Retina (tissue), 1 donor: ENCODE data around the gene ZNF74.

Source experiments
- DNase-seq: peaks from one replicate; pipeline ENCODE4 v3.0.0-alpha.2; 2016

ZNF74 gene

DNA sequence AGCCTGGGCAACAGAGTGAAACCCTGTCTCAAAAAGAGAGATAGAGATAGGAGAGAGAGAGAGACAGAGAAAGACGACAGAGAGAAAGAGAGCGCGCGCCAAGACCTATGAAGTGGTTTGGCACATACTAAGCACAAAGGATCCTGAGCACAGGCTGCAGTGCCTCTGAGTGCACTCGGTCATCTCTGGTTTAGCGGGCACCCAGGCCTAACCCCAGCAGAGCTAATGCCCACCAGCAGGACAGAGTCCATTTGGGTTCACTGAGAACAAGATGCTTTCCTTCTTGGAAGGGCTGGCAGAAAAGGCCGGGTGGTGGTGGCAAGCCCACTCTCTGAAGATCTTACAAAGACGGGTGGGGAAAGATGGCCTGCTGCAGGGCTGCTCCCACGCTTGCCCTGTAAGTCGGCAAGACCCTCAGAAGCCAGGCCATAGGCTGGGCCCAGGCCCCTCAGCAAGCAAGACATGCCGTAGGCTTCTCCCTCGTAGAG lies 40.4 kb downstream of the ZNF74 start:
- DNase-seq = peak; percentile 1

DNA sequence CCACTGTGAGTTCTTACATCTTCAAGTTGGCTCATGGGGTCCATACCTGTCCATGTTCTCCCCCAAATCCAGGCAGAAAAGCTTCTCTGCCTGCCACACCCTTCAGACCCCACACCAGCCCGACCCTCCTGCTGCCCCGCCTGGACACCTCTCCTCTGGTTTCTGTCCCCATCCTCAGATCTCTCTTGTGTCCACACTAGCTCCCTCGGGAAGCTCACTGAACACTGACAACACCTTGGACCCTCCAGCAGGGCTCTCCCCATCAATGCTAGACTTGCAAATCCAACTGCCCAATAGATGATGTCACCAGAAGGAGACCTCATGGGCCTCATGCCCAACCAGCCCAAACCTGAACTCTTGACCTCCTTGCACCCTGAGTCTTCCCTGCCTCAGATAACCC lies 40.8 kb downstream of the ZNF74 start:
- peak; percentile 0 for DNase-seq

DNA sequence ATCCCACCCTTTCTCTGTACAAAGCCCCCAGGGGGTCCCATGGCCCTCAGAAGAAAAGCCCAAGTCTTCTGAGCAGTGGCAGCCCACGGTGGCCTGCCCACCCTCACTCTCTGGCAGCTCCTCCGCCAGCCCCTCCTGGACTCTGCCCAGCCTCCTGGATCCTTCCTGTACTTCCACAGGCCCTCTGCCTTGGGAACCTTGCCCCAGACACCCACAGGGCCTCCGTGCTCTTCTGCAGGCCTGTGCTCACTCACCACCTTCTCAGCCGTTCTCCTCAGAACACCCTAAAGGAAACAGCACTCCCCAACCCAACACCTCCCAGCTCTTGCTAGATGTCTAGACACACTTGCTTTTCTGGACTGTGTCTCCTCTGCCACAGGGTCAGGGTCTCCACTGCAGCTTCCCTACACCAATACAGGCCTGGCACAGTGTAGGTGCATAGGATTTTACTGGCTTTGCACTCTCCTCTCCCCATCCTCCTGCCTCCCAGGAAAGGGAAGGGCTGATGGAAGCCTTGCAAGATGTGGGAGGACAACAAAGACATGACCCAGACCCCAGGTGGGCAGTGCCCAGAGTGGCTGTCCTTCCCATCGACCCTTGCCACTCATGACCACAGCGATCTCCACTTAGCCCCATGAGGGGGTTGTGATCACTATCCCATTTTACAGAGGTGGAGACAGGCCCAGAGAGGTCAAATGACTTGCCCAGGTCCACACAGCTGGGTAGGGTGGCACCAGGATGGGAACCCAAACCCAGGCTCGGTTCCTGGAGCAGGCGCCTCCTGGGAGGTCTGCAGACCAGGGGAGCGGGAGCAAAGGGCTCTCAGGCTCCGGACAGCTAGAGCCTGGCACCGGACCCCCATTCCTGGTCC lies 41.7 kb downstream of the ZNF74 start:
- DNase-seq = no peak

DNA sequence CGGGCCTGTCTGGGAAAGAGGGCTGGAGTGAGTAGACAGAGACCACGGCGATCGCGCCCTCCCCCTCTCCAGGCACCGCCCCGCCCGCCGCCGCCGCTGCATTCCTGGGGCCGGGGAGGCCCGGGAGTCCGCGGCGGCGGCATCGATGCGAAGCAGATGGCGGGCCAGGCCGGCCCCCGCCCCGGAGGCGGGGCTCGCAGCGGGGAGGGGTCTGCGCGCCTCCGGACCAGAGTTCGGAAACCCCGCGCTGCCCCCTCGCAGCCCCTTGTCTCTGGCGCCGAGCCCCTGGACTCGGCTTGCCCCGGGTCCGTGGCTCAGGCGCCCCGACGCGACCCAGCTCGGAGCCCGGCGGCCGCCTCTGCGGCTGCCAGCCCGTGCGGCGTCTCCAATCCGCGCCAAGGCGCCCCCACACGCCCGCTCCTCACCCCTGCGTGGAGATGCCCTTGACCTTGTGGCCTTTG lies 42.4 kb downstream of the ZNF74 start:
- peak; percentile 63 for DNase-seq

DNA sequence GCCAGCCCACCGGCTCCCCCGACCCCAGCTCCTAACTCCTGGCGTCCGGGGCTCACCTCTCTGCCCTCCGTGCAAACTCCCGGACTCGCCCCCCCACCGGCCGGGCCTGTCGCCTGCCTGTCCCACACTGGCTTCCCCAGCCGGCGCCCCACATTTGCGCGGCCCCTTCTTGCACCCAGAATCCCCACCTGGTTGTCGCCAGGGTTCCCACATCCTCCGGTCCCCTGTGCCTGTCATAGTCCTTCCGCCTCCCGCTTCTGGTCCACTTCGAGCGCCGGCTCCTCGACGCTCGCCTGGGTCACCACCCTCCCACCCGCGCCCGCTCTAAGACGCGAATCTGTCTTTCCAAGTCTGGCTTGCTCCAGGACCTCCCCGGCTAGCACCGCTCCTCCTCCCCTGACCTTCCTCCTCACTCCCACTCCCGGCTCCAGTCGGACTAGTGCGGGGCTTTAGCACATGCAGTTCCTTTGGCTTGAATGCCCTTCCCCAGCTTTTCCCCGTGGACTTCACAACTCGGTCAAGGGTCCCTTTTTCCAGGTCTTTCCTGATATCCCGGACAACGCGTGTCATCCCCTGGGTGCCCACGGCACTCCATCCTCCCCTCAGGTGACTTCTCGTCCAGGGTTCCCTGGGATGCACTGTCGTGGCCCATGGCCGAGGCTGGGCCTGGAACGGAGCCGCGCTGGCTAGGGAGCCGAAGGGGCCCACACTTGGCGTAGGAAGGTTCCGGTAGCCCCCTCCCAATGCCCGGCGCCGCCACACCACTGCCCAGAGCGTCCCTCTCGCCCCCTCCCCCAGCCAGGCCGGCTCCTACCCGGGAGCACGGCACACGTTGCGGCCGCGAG lies 43.0 kb downstream of the ZNF74 start:
- peak; percentile 53 for DNase-seq

DNA sequence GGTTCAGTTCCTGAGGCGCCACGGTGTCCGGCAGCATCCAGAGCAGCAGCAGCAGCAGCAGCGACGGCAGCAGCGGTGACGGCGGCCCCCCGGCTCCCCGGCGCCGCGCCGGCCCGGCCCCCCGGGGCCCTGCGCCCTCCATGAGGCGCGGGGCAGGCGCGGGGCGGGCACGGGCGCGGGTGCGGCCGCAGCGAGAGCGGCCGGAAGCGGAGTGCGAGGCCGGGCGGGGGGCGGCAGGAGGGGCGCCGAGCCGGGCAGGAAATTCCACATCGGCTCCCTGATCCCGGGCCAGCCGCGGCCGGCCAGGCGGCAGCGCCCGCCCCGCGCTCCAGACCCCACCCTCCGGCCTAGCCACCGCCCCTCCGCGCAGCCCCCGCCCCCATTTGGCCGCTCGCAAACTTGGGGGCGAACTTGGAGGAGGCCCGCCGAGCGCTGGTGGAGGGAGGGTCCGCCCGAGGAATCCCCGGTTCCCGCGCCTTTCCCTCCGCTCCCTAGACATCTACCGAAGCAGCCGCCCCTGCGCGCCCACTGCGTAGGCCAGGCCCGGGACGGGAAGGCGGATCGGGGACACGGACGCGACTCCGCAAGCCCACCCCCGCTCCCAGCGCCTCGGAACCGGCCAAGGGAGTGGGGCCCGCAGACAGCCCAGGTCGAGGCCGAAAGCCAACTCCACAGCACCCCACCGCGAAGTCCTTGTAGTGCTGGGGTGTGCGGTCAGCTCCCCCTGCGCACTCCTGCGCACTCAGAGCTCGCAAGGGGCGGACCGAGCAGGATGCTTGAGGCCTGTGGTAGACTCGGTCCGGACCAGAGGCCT lies 43.9 kb downstream of the ZNF74 start, which contains the start of gene SCARF2:
Gene SCARF2 (minus strand): TSS at position 213 of the 814 bp plus-strand sequence. CDS start 71 bp downstream, at position 142.
- DNase-seq = peak; percentile 65

DNA sequence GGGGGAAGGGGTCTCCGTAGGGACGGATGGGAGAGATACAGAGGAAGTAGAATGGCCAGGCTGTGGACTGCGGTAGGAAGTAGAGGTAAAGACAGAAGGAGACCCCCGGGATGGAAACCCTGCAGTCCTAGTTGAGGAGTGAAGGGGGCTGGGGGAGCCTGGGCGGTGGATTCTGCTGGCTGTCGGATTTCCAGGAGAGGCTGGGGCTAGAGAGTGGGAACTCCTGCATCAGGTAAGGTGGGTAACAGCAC lies 44.4 kb downstream of the ZNF74 start:
- no peak for DNase-seq

DNA sequence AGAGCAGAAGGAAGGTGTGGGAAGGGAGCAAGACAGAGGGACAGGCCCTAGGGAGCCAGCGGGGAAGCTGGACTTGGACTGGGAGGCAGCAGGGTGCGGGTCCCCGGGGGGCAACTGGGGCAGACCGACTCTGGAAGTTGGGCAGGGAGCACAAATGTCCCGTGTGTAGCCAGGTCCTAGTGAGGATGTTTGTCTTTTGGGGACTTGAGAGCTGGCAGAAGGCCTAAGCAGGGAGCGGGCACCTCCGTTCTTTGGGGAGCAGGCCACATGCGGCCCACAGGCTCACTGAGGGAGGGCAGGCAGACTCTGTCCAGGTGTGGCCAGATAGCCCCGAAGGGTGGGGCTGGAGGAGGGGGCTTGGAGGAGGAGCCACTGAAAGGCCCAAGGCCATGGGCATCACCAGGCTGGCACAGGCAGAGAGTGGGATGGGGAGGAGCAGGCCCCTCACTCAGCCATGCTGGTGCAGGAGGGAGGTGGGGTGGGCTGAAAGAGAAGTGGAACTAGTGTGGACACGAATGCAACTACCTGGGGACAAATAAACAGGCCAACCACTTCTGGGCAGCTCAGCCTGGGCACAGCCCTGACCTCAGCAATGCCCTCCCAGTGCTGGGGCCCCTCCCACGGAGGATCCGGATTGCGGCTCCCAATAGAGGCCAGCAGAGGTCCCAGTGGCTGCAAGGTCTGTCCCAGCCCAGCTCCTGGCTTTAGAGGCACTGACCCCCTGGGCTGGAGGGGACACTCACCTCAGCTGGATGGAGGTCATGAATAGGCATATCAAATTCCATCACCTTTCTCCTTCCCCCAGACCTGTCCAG lies 44.9 kb downstream of the ZNF74 start:
- DNase-seq = peak; percentile 13

DNA sequence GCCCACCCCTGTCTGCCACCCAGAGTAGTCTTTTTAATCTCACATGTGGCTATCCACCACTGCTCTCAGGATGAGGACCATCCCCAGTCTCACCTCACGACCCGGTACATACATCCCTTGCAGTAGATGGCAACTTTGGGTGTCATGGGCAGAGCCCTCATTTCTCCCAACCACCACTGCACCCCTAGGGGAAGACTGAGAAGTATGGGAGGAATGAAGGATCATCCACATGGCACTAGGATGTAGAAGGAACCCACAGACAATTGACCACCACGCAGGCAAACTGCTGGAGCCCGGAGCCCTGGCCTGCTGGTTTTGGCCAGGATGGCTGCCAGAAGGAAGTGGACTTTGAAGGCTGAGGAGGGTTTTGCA lies 45.6 kb downstream of the ZNF74 start:
- peak; percentile 2 for DNase-seq

DNA sequence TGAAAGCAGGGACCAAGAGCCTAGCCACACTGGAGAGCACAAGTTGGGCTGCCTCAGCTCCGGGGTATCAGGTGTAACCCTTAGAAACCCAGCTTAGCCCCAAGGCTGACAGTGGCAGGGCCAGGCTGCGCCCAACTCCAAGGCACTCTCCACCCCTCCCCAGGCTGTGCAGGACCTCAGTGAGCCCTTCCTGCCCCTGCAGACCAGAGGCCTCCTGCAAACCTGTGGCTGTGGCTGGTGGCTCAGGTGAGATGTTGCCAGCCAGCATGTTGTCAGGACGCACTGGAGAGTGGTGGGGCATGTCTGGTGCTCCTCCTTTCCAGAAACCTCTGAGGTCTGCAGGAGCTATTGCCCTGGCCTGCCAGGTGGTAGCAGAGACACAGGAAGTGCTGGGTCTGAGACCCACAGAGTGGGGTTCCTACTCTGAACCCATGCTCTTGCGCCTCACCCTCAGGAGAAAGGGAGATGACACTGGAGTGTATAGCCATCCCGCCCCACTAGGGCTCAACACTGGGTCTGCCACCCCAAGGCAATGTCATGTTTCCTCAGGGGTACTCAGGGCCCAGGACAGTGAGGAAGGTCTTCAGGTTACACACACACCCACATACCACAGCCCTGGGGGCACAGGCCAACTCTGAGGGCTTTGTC lies 46.1 kb downstream of the ZNF74 start:
- DNase-seq = peak; percentile 1

DNA sequence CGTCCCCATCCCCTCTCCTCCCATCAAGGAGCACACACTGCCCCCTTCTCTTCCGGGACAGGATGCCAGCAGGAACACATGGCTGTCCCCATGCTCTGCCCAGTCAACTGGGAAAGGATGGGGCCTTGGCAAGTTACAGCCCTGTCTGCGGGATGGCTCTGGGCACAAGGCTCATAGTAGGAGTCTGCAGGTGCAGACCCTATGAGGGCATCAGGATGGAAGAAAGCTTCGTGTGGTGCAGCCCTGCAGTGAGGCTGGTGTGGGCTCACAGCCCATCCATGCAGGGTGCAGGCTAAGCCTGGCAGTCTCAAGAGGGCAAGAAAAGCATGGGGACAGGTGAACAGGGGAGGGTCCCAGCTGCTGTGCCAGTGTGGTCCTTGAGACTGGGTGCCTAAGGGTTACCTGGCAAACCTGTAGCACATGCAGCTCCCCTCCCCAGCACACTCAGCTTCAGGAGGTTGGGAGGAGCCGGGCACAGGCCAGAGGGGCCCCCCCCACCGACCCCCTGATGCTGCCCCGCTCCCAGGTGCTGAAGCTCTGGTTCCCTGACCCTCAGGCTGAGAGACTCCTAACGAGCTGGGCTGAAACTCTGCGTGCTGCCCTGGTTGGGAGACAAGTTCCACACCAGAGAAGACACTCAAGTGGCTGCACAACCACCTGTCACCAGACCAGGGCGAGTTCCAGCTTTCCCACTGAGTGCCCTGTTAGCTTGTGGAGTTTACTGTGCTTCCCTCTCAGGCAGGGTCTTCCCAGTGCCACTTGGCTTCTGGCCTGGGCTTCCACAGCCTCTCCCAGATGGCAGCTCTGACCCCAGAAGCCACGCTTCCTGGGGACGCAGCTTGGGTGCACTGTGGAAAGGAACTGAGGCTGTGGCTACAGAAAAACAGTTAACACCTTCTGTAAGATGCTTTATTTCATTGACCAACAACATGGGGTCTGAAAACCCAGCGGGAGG lies 47.0 kb downstream of the ZNF74 start:
- DNase-seq = no peak

DNA sequence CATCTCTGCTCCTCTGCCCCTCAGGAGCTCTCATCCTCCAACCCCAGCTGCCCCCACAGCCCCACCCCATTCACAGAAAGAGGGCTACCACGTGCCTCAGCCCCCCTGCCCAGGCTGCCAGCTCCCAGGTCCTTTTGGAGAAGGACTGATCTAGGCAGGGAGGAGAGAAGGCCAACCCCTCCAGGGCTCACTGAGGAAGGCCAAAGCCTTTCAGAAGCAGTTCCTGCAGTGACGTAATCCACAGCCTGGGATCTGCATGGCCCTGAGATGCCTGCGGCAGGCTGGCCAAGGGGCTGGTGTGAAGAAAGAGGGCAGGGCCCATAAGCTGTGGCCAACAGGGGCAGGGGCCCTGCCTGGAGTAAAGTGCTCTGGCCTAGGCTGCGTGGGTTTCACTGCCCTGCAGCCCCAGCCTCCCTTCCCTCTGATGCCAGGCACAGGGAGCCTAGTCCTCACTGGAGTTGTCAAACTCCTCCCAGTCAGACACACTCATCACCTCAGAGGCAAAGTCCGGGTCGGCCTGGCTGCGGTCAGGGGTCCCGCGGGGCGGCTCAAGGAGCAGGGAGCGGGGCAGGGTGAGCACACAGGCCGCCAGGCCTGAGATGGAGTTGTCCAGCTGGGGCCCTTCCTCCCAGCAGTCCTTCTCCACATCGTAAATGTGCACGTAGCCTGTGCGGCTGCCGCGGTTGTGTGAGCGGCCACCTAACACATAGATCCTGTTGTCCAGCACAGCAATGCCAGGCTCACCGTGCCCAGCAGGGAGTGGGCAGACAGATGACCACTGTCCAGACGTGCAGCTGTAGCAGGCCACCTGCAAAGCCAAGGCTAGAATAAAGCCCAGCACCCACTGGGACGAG lies 47.9 kb downstream of the ZNF74 start:
- no peak for DNase-seq

DNA sequence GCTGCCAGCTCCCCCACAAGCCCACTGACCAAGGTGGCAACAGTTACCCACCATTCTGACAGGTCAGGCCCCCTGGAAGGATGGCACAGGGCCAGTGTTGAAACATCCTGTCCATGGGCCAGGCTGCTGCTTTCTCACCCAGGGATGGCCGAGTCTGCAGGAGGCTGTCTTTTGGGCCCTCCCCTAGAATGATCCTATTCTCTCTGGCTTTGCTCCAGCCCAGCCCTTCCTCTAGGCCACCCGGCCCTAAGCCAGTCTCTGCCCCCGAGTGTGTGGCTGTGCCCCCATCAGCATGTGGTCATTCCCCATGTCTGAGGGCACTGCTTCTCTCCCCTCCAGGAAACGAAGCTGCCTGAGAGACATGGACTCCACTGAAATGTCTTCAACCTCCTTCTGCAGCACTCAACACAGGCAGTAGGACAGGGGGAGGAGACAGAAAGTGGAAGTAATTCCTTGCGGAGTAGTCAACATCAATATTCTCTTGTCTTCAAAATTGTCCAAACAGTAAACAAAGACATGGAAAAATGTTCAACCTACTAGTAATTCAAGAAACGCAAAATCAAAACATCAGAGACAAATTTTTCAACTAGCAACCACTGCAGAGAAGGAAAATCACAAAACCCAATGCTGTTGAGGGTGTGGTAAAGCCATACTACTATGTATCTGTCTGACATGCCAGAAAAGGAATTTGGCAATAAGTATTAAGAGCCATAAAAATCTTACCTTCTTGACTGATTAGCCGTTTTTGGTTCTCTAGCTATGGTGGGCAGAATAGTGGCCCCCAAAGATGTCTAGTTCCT lies 48.7 kb downstream of the ZNF74 start:
- no peak for DNase-seq

DNA sequence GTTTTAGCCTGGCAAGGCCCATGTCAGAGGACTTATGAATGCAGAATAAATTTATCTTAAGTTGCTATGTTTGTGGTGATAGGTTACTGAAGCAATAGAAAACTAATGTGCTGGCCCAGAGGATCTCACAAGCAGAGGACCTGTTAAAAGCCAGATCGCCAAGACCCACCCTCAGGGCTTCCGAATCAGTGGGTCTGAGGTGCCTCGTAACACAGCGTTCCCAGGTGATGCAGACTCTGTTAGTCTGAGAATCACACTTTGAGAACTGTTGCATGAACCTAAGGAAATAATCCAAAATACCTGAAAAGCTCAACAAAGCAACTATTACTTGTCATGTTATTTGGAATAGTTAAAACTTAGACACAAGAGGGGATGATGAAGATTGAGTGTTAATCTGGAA lies 50.4 kb downstream of the ZNF74 start:
- DNase-seq = no peak

DNA sequence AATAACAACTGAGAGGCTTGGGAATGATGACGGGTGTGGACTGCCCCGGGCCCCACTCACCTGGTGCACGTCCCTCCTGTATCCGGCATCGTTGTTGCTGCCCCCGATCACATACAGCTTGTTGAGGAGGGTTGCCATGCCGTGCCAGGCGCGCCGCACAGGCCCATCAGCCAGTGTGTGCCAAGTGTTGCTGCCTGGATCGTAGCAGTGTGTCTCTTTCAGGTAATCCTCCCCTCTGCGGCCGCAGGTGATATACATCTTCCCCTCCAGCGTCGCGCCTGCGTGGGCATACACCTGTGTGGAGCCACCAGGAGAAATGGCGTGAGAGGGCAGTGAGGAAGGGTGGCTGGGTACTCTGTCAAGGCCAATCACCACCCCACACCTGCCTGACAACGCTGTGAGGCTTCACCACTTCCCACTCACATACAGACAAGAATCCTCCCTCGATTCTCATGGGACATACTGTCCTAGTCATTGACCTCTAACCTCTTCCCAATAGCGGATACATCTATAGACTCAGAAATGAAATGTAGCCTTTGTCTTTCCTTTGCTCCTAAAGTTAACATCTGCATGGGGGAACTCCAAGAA lies 52.5 kb downstream of the ZNF74 start:
- no peak for DNase-seq

DNA sequence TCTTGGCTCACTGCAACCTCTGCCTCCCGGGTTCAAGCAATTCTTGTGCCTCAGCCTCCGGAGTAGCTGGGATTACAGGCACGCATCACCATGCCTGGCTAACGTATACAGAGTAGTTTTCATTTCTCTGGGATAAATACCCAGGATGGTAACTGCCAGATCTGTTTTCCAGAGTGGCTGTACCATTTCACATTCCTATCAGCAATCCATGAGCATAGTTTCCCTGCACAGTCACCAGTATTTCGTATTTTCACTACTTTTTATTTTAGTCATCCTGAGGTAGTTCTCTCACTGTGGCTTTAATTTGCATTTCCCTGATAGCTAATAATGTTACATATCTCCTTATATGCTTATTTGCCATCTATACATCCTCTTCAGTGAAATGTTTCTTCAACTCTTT lies 54.7 kb downstream of the ZNF74 start:
- DNase-seq = no peak

DNA sequence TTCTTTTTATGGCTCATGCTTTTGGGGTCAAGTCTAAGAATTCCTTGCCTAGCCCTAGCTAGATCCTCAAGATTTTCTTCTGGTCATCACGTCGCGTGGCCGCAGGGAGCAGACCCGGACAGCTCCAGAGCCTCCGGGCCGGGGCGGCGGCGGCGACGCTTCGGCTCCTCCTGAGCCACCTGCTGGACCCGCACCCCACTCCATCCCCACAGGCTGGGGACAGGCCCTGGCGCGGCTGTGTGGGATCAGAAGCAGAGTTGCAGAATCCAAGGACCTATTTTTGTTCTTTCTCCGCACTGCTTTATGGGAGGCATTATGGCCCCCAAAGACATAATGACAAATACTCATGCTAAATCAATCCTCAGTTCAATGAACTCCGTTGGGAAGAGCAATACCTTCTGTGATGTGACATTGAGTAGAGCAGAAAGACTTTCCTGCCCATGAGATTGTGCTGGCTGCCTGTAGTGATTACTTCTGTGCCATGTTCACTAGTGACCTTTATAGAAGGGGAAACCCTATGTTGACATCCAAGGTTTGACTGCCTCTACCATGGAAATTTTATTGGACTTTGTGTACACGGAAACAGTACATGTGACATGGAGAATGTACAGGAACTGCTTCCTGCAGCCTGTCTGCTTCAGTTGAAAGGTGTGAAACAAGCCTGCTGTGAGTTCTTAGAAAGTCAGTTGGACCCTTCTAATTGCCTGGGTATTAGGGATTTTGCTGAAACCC lies 56.0 kb downstream of the ZNF74 start:
- no peak for DNase-seq

DNA sequence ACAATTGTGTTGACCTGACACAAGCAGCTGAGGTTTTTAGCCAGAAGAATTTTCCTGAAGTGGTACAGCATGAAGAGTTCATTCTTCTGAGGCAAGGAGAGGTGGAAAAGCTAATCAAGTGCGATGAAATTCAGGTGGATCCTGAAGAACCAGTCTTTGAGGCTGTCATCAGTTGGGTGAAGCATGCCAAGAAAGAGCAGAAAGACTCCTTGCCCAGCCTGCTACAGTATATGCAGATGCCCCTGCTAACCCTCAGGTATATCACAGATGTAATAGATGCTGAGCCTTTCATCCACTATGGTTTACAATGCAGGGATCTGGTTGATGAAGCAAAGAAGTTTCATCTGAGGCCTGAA lies 56.6 kb downstream of the ZNF74 start:
- no peak for DNase-seq
